Measurements from ENCODE around the gene ANKS1B. TPM values are rescaled to one million over a fixed set of nuclear protein-coding genes. Genes with fewer than 3 reads are reported as not detected.

Gene ANKS1B
- total RNA-seq, 1 experiment from 2014 or later, result 0.54 TPM

- TF ChIP-seq FOSL1 (IDR thresholded peaks at IDR 0.05; ENCODE audit: low read depth) (no peak), CTCF (IDR thresholded peaks at IDR 0.05 in 2 of 3, conservative IDR thresholded peaks at IDR 0.05 in 1 of 3; ENCODE audit: borderline replicate concordance in 1 of 3, insufficient read depth in 1 of 3, low read depth in 2 of 3, low read length in 2 of 3) (no peak), ATF3 (IDR thresholded peaks at IDR 0.05) (no peak), ZFX (IDR thresholded peaks at IDR 0.05) (no peak), RAD21 (IDR thresholded peaks at IDR 0.05; ENCODE audit: low read depth) (no peak)
Observed at GRCh38 chr12:98769068-98769467, 1215.7 kb downstream of the ANKS1B start (continued).

- BruUV-seq (replicated peaks), result no TSS peak
- DNase-seq (ENCODE audit: low read depth, low spot score), result no peak
- intact Hi-C loops (cut with micrococcal nuclease), result no loop called here
- no peak overlapping the region for H3K27ac ChIP-seq (ENCODE audit: low read depth, low read length)
- no peaks in the 10 kb centered on the region for H3K79me2 ChIP-seq (ENCODE audit: insufficient read depth, low read length)
- H3K9me2 ChIP-seq (ENCODE audit: insufficient read depth), result no peaks in the 10 kb centered on the region
- CTCF ChIA-PET, result no interaction called here
- TF ChIP-seq YY1 (IDR thresholded peaks at IDR 0.05; ENCODE audit: extremely low read depth, insufficient replicate concordance, low read depth, low read length) (no peak), RAD21 (IDR thresholded peaks at IDR 0.05; ENCODE audit: low read depth) (no peak), JUND (IDR thresholded peaks at IDR 0.05) (no peak), CTCF (IDR thresholded peaks at IDR 0.05 in 2 of 3, conservative IDR thresholded peaks at IDR 0.05 in 1 of 3; ENCODE audit: borderline replicate concordance in 1 of 3, insufficient read depth in 1 of 3, low read depth in 2 of 3, low read length in 2 of 3) (no peak), EZH2phosphoT487 (IDR thresholded peaks at IDR 0.05; ENCODE audit: borderline replicate concordance) (no peak), ZNF274 (IDR thresholded peaks at IDR 0.05; ENCODE audit: low read depth, low read length) (no peak), EGR1 (IDR thresholded peaks at IDR 0.05; ENCODE audit: low read depth) (no peak), TCF7L2 (IDR thresholded peaks at IDR 0.05; ENCODE audit: borderline replicate concordance, extremely low read depth, insufficient read depth, insufficient read length) (no peak), SIN3A (IDR thresholded peaks at IDR 0.05; ENCODE audit: low read depth) (no peak), ELF1 (IDR thresholded peaks at IDR 0.05; ENCODE audit: borderline replicate concordance, low read depth) (no peak), SP1 (IDR thresholded peaks at IDR 0.05; ENCODE audit: low read depth) (no peak), POLR2AphosphoS5 (IDR thresholded peaks at IDR 0.05; ENCODE audit: low read depth, low read length) (no peak), CEBPB (IDR thresholded peaks at IDR 0.05; ENCODE audit: low read depth) (no peak), ZFX (IDR thresholded peaks at IDR 0.05) (no peak)
- ATAC-seq, result no peak
- no peak overlapping the region for H3K4me2 ChIP-seq (ENCODE audit: low read length)
- no peaks in the 10 kb centered on the region for H4K20me1 ChIP-seq (ENCODE audit: insufficient read depth)
- H3K36me3 ChIP-seq (ENCODE audit: control insufficient read depth in 1 of 2, insufficient read depth in 2 of 2, low read length in 2 of 2), result no peaks in the 10 kb centered on the region
- H3K9ac ChIP-seq (ENCODE audit: low read length), result no peak overlapping the region
- H3K4me3 ChIP-seq (replicated peaks in 1 of 2; ENCODE audit: low read depth in 1 of 2, low read length in 2 of 2), result no peak overlapping the region
- H3K27me3 ChIP-seq (ENCODE audit: insufficient read depth, low read length), result peaks cover 17% of the 10 kb centered on the region; the same call in 1 of the 2 replicates
- H3K4me1 ChIP-seq (ENCODE audit: control insufficient read depth in 1 of 2, insufficient read depth in 2 of 2, low read length in 2 of 2), result no peaks in the 10 kb centered on the region
- no peaks in the 10 kb centered on the region for H3K9me3 ChIP-seq (ENCODE audit: control insufficient read depth in 1 of 2, insufficient read depth in 1 of 2, low read depth in 1 of 2, low read length in 2 of 2)
- H2AFZ ChIP-seq (ENCODE audit: low read depth, low read length, poor library complexity, severe bottlenecking), result no peak overlapping the region
- RAD21 ChIA-PET (ENCODE audit: low non-redundant PET in 1 of 2, low total read pairs in 2 of 2, uncharacterized antibody in 2 of 2, unreplicated experiment in 2 of 2), result no interaction called here
- POLR2A ChIA-PET, result no interaction called here
Observed at GRCh38 chr12:98767248-98767647, 1217.5 kb downstream of the ANKS1B start.

Data from HCT116 (cell line).